OCI-LY3 (cell line): ENCODE data around the gene PALD1.

Experiments used
- CTCF ChIP-seq: fragments of 200-600, 300-600 bp; sonication (generic); IDR thresholded peaks from 2 replicates; pipeline ENCODE4 v1.5.1; 2014; ENCODE audit warnings: antibody characterized with exemption, low read length, low read depth
- EZH2phosphoT487 ChIP-seq: fragments of 200-600 bp; shearing (Covaris generic); IDR thresholded peaks from 2 replicates; pipeline ENCODE4 v1.6.1; 2018; ENCODE audit warnings: antibody characterized with exemption, mixed run types, low read depth

- no peak for TF ChIP-seq CTCF
- no peak for TF ChIP-seq EZH2phosphoT487
Observed at GRCh38 chr10:70563230-70563629, 84.7 kb downstream of the PALD1 start.
